Activated CD8-positive, alpha-beta memory T cell treated with anti-CD3 and anti-CD28 coated beads for 36 hours (primary cell): ENCODE data around the gene CDH4. TPM values are rescaled to one million over a fixed set of nuclear protein-coding genes. Genes with fewer than 3 reads are reported as not detected.

Source experiments
- CTCF ChIA-PET: fragments of 350-600 bp; sonication (Branson Sonifier 250); formaldehyde crosslinking; loops from one replicate; lab custom pipeline; 2021; ENCODE audit warnings: antibody characterized with exemption; lab: Charles Lee
- POLR2A ChIA-PET: fragments of 350-600 bp; sonication (Branson Sonifier 250); formaldehyde crosslinking; loops from one replicate; lab custom pipeline; 2021; ENCODE audit warnings: antibody characterized with exemption; lab: Charles Lee
- total RNA-seq, 2 experiments: library from RNA; stranded (reverse); gene quantifications; one replicate each; pipeline ENCODE4 v1.2.3, GENCODE V29; 2021

The CDH4 gene
- total RNA-seq, 2 experiments from 2014 or later, result not detected

- ChIA-PET POLR2A (no interaction called here), CTCF (no interaction called here)
Measured at GRCh38 chr20:61349447-61350165, 97.5 kb downstream of the CDH4 start.

DNA sequence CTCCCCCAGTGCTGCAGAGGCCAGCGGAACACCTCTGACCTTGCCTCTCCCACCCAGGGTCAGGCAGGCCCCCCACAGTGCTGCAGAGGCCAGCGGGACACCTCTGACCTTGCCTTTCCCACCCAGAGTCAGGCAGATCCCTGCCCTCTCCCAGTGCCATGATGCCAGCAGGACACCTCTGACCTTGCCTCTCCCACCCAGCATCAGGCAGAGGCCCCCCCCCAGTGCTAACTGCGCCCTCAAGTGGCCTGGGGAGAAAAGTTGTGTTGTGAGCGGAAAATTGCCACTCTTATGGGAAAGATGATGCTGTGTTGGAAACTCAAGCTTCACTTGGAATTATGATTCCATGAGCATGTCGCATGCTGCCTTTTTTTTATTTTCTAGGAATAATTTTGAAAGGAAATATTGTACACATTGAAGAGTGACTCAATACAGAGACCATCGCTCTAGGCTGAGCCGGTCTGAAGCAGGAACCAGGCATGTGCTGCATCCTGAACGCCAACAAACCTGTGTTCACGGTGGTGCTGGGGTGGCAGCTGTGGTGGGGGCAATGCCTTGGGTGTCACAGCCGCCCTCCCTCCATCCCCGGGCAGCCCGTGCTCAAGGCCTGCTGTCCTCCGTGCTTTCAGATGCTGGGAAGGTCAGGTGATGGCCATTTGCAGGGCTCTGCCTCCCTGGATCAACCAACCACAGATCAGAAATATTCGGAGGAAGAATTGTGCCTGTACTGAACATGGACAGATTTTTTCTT lies 98.6 kb downstream of the CDH4 start:
- ChIA-PET POLR2A (no interaction called here), CTCF (no interaction called here)

- ChIA-PET POLR2A (no interaction called here), CTCF (no interaction called here)
Measured at GRCh38 chr20:61352346-61353260, 100.5 kb downstream of the CDH4 start.

GRCh38 chr20:61353261-61354000 lies 101.4 kb downstream of the CDH4 start:
- POLR2A ChIA-PET, result no interaction called here
- CTCF ChIA-PET, result no interaction called here

DNA sequence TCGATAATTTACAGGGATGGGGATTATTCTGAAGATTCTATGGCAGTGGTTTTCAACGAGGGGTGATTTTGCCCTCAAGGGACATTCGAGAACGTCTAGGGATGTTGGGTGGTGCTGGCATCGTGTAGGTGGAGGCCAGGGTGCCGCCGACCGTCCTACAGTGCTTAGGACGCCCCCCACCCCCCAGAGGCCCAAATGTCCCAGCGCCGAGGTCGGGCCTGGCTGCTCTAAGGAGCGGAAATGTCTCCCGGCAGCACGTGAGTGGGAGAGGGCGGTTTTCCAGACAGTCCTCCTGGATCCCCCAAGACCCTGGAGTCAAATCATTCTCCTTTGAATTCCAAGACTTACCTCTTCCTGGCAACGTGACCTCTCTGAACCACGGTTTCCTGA lies 101.9 kb downstream of the CDH4 start:
- CTCF ChIA-PET, result no interaction called here
- POLR2A ChIA-PET, result no interaction called here

DNA sequence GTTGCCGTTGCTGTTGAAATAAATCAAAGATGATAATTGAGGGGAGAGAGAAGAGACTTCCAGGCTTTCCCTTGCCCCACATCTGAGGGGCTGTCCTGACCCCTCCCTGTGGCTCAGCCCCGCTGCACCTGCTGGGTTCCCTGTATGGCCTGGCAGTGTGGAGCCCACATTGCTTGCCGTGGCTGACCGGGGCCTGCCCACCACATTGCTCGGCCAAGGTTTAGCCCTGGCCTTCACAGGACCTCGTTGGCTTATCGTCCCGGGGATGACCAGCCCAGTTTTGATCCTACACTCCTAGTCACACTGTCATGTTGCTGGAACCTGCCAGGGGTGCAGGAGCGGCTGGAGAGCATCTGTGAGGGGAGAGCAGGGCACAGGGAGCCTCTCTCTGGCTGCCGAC lies 102.4 kb downstream of the CDH4 start:
- CTCF ChIA-PET, result no interaction called here
- POLR2A ChIA-PET, result no interaction called here

- ChIA-PET CTCF (no interaction called here), POLR2A (no interaction called here)
Measured at GRCh38 chr20:61354901-61355495, 102.9 kb downstream of the CDH4 start.

DNA sequence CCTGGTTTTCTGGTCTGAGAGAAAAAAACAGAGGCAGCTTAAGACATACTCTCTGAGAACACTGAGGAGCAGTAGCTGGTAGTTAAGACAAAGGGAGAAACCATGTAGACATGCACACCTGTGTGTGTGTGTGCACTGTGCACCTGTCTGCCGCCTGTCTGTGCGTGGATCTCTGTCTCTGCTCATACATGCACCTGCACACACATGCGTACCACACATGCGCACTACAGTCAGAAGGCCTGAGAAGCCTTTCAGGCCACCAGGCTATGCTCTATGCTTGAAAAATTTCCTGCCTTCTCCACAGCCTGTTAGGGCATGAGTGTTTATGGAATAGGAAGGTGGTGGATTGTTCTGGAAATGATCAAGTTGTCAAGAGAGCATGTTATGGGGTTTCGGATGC lies 103.5 kb downstream of the CDH4 start:
- CTCF ChIA-PET, result no interaction called here
- POLR2A ChIA-PET, result no interaction called here

DNA sequence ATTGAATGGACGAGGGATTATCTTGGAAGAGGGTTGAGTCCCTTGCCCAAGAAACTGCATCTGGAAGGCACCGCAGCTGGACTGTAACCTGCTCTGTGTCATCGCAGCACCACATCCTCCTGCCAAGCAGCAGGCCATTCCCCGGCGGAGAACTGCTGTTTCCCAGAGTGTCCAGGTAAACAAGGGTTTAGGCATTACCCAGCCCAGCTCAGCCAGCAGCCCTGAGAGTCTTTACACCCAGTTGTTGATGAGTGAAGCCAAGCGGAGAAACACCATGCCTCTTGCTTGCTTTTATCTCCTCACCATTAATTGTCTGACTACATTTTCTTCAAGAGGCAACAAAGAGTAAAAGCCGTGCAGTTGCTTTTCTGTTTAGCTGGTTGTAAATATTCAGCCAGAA lies 104.1 kb downstream of the CDH4 start:
- CTCF ChIA-PET, result no interaction called here
- POLR2A ChIA-PET, result no interaction called here

DNA sequence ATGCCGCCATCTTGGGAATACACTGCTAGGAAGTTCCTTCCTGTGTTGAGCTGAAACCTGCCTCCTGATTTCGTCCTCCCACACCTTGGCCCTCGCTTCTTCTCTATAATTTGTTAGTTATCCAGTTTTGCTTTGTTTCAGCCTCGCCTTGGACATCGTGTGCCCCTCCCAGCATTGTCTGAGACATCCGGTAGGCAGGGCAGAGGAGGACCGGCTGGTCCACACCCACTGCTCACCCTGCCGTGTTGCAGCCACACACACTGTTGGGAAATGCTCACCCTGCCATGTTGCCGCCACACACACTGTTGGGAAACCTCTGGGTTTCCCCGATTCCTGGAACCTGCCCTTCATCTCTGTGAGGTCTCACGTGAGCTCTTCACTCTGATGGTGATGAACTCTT lies 105.1 kb downstream of the CDH4 start:
- ChIA-PET POLR2A (no interaction called here), CTCF (no interaction called here)

- POLR2A ChIA-PET, result no interaction called here
- CTCF ChIA-PET, result no interaction called here
Measured at GRCh38 chr20:61359254-61359653, 107.2 kb downstream of the CDH4 start.

DNA sequence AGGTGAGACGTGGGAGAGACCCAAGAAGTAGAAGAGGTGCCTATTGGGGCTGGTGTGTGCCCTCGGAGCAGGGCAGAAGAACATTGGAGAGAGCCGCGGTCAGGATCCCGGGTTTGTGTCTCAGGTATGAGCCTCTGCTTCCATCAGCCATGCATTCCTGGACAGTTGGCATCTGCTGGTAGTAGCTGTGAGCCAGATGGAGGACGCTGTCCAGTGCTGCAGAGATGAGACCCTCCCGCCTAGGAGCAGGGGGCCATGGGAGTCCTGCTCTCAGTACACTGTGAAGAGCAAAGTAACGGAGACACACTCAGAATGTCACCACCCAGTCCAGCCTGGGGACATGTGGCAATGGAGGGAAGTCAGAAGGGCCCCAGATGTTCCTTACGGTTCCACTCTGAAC lies 108.2 kb downstream of the CDH4 start:
- ChIA-PET CTCF (no interaction called here), POLR2A (no interaction called here)

GRCh38 chr20:61360940-61361339 lies 108.9 kb downstream of the CDH4 start:
- CTCF ChIA-PET, result no interaction called here
- POLR2A ChIA-PET, result no interaction called here

DNA sequence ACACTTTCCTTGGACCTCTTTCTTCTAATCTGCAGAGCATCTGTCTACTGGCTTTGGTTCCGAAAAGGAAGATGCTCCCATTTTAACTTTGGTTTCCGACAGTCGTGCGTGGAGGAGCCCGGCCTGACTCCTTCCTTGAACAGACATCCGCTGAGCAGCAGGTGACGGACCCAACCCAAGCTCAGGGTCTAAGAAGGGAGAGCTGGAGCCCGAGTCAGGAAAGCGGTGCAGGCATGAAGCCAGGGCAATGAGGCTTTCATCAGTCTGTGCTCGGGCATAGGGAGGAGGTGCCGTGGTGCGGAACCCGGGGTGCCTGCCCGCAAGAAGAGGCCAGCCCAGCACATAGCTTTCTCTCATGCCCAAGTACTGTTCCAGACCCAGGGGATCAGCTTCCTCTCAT lies 109.4 kb downstream of the CDH4 start:
- CTCF ChIA-PET, result no interaction called here

GRCh38 chr20:61364147-61364546 lies 112.1 kb downstream of the CDH4 start:
- ChIA-PET POLR2A (no interaction called here), CTCF (no interaction called here)

More for the DNA sequence above, 109.4 kb downstream of the CDH4 start:
- POLR2A ChIA-PET, result no interaction called here

- POLR2A ChIA-PET, result no interaction called here
Measured at GRCh38 chr20:61366914-61367313, 114.9 kb downstream of the CDH4 start.

DNA sequence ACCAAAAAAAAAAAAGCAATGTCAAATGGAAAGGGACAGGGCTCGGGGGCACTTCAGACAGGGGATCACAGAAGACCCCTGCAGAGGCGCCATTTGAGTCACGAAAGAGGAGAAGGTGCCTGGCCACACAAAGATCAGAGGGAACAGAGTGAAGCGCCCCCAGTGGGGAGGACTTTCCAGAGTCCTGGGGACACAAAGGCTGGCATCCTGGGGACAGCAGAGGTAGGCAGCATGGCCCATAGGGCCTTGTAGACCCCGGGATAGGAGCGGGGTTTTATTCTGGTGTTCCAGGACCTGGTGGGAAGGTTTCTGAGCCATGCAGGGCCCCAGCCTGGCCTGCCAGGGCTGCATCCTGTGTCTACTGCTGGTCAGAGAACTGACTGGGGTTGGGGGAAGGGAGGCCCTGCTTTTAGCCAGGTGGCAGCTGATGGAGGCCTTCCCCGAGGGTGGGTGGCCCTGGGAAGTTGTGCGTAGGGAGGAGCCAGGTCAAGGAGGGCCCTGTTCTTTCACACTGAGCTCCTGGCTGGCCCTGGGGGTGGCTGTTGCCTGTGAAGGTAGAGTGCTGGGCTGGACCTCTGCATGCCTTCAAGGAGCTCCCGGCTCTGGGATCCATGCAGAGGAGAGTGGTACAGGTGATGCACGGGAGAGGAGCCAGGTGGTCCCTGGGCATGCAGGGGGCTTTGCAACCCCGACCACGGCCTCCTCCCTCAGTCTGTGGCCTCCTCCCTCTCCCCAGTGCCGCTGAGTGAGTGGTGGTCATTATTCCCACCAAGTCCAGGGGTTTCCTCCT lies 117.9 kb downstream of the CDH4 start:
- CTCF ChIA-PET, result no interaction called here
- POLR2A ChIA-PET, result no interaction called here

More at GRCh38 chr20:61366914-61367313, 114.9 kb downstream of the CDH4 start:
- CTCF ChIA-PET, result interaction anchor here (0.7 kb wide), 1 partner anchor 82 kb away, joined by 3 read pairs; no protein-coding TSS in a partner anchor

- CTCF ChIA-PET, result no interaction called here
- POLR2A ChIA-PET, result no interaction called here
Measured at GRCh38 chr20:61370841-61371303, 118.8 kb downstream of the CDH4 start.
